ENCODE data around the gene KRT28.

DNA sequence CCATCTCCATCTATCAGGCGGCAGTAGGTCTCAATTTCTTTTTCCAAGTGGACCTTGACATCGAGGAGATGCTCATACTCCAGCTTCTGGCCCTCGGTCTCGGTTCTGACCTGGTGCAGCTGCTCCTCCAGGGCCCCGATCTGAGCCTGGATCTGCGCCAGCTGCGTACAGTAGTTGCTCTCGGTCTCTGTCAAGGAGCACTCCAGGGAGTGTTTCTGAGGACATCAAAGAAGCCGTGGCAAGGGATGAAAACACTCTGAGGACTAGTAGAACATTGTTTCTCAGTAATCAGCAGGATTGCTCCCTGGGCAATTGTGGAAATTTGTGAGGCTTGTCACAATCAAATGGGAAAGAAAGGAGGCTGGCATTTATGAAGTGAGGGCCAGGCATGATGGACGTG is 5.9 kb downstream of the KRT28 start:
- TF ChIP-seq, protein P1, sequence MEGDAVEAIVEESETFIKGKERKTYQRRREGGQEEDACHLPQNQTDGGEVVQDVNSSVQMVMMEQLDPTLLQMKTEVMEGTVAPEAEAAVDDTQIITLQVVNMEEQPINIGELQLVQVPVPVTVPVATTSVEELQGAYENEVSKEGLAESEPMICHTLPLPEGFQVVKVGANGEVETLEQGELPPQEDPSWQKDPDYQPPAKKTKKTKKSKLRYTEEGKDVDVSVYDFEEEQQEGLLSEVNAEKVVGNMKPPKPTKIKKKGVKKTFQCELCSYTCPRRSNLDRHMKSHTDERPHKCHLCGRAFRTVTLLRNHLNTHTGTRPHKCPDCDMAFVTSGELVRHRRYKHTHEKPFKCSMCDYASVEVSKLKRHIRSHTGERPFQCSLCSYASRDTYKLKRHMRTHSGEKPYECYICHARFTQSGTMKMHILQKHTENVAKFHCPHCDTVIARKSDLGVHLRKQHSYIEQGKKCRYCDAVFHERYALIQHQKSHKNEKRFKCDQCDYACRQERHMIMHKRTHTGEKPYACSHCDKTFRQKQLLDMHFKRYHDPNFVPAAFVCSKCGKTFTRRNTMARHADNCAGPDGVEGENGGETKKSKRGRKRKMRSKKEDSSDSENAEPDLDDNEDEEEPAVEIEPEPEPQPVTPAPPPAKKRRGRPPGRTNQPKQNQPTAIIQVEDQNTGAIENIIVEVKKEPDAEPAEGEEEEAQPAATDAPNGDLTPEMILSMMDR (optimal IDR thresholded peaks at IDR 0.05 in 1 of 3, IDR thresholded peaks at IDR 0.05 in 1 of 3, conservative IDR thresholded peaks at IDR 0.05 in 1 of 3; ENCODE audit: extremely low read depth in 1 of 3, insufficient read depth in 2 of 3, low read length in 3 of 3) = no peak
- no peak for TF ChIP-seq EZH2 (IDR thresholded peaks at IDR 0.05; ENCODE audit: low read length)

Data from keratinocyte (primary cell).